GM12891 (cell line): ENCODE data around the gene ERCC3.

Experiments used
- PAX5 ChIP-seq: IDR thresholded peaks from 2 replicates; pipeline ENCODE4 v1.6.1; 2011; ENCODE audit warnings: low read length, moderate library complexity, mild to moderate bottlenecking; ENCODE audit not compliant: insufficient read depth, severe bottlenecking
- POLR2A ChIP-seq: IDR thresholded peaks from 2 replicates; pipeline ENCODE4 v1.6.1; 2011; ENCODE audit warnings: low read depth, low read length, control low read depth
- POLR2AphosphoS5 ChIP-seq: IDR thresholded peaks from 2 replicates; pipeline ENCODE4 v1.6.1; 2011; ENCODE audit warnings: low read depth, low read length, control low read depth
- POU2F2 ChIP-seq: IDR thresholded peaks from 2 replicates; pipeline ENCODE4 v1.6.1; 2011; ENCODE audit warnings: low read depth, mild to moderate bottlenecking, control low read depth, low read length, moderate library complexity
- TAF1 ChIP-seq: IDR thresholded peaks from 2 replicates; pipeline ENCODE4 v1.6.1; 2011; ENCODE audit warnings: low read depth, low read length, control low read depth

DNA sequence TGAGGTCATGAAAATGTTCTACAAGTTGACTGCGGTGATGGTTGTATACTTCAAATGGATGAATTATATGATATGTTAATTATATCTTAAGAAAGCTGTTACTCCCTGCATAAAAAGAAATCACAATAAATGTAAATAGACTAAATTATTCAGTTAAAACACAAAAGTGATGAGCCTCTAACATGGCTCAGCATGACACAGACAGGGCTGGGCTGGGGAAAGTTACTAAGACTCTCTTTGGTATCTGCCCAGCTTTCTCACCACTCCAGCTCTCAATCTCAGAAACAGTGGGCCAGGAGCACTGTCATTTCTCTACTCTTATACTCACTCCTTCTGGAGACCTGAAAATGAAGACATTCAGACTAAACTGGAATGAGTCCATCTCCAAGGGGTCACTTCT is 77.4 kb downstream of the ERCC3 start:
- TF ChIP-seq POLR2AphosphoS5 = no peak
- no peak for TF ChIP-seq TAF1
- no peak for TF ChIP-seq POLR2A
- TF ChIP-seq PAX5 = no peak
- TF ChIP-seq POU2F2 = no peak
